Liver (tissue), 9 donors: ENCODE data around the gene MESP1. TPM values are rescaled to one million over a fixed set of nuclear protein-coding genes. Genes with fewer than 3 reads are reported as not detected.

ENCODE experiments used
- DNase-seq: peaks from one replicate; pipeline ENCODE4 v3.0.0-alpha.2; 2017; ENCODE audit warnings: low spot score
- H3K27ac ChIP-seq, 2 donors: one replicate each; pipeline ENCODE4 v1.7.0; 2013; ENCODE audit warnings: inconsistent platforms in 2 of 2, low read length in 2 of 2, control low read depth in 1 of 2, low read depth in 1 of 2, mild to moderate bottlenecking in 1 of 2
- H3K27me3 ChIP-seq, 4 donors: one replicate each; pipeline versions ENCODE4 v1.6.1 to v1.7.0; 2013; ENCODE audit warnings: low read length in 3 of 4, inconsistent platforms in 1 of 4, mild to moderate bottlenecking in 1 of 4, moderate library complexity in 1 of 4; ENCODE audit not compliant: control insufficient read depth in 4 of 4, insufficient read depth in 4 of 4
- H3K36me3 ChIP-seq, 4 donors: one replicate each; pipeline versions ENCODE4 v1.6.1 to v1.7.0; 2013; ENCODE audit warnings: low read length in 3 of 4, mild to moderate bottlenecking in 3 of 4, low read depth in 1 of 4, moderate library complexity in 1 of 4; ENCODE audit not compliant: control insufficient read depth in 4 of 4, insufficient read depth in 3 of 4
- H3K4me1 ChIP-seq, 4 donors: one replicate each; pipeline versions ENCODE4 v1.6.1 to v1.7.0; 2013; ENCODE audit warnings: low read length in 3 of 4, mild to moderate bottlenecking in 3 of 4, moderate library complexity in 1 of 4; ENCODE audit not compliant: control insufficient read depth in 4 of 4, insufficient read depth in 4 of 4
- H3K4me3 ChIP-seq, 3 donors: one replicate each; pipeline versions ENCODE4 v1.6.1 to v1.7.0; 2013; ENCODE audit warnings: low read length in 3 of 3, control low read depth in 1 of 3, low read depth in 1 of 3, mild to moderate bottlenecking in 1 of 3
- H3K9ac ChIP-seq, 2 donors: one replicate each; pipeline ENCODE4 v1.7.0; 2013; ENCODE audit warnings: low read length in 2 of 2, mild to moderate bottlenecking in 2 of 2, moderate library complexity in 2 of 2, control low read depth in 1 of 2, low read depth in 1 of 2
- H3K9me3 ChIP-seq, 4 donors: one replicate each; pipeline versions ENCODE4 v1.6.1 to v1.7.0; 2013; ENCODE audit warnings: low read length in 3 of 4; ENCODE audit not compliant: control insufficient read depth in 4 of 4
- ATF3 ChIP-seq: IDR thresholded peaks from 2 replicates; pipeline ENCODE4 v1.6.1; 2016; ENCODE audit warnings: antibody characterized with exemption
- CTCF ChIP-seq: fragments of 150-350 bp; IDR thresholded peaks from 2 replicates; pipeline ENCODE4 v1.5.1; 2017; ENCODE audit warnings: improper control_type of control experiment, low read depth, low read length; ENCODE audit not compliant: missing input control
- EGR1 ChIP-seq, 2 donors: IDR thresholded peaks; 2 replicates each; pipeline ENCODE4 v1.6.1; 2016 to 2018; ENCODE audit warnings: antibody characterized with exemption in 2 of 2, low read depth in 2 of 2
- FOXA1 ChIP-seq: IDR thresholded peaks from 2 replicates; pipeline ENCODE4 v1.6.1; 2016; ENCODE audit warnings: antibody characterized with exemption
- FOXA2 ChIP-seq: IDR thresholded peaks from 2 replicates; pipeline ENCODE4 v1.6.1; 2016; ENCODE audit warnings: antibody characterized with exemption
- GABPA ChIP-seq, 2 donors: IDR thresholded peaks in 1 of 2; conservative IDR thresholded peaks in 1 of 2; 2 replicates each; pipeline ENCODE4 v1.6.1; 2016; ENCODE audit warnings: antibody characterized with exemption in 2 of 2, mild to moderate bottlenecking in 1 of 2, moderate library complexity in 1 of 2
- HNF4A ChIP-seq, 2 donors: conservative IDR thresholded peaks; 2 replicates each; pipeline ENCODE4 v1.6.1; 2016; ENCODE audit warnings: antibody characterized with exemption in 2 of 2, mild to moderate bottlenecking in 2 of 2
- HNF4G ChIP-seq: IDR thresholded peaks from 2 replicates; pipeline ENCODE4 v1.6.1; 2016; ENCODE audit warnings: antibody characterized with exemption
- JUND ChIP-seq, 2 donors: IDR thresholded peaks; 2 replicates each; pipeline ENCODE4 v1.6.1; 2016; ENCODE audit warnings: antibody characterized with exemption in 2 of 2
- MAX ChIP-seq: IDR thresholded peaks from 2 replicates; pipeline ENCODE4 v1.6.1; 2016; ENCODE audit warnings: antibody characterized with exemption
- NR2F2 ChIP-seq: IDR thresholded peaks from 2 replicates; pipeline ENCODE4 v1.6.1; 2016; ENCODE audit warnings: antibody characterized with exemption
- RAD21 ChIP-seq, 2 donors: IDR thresholded peaks; 2 replicates each; pipeline ENCODE4 v1.6.1; 2016; ENCODE audit warnings: antibody characterized with exemption in 2 of 2, mild to moderate bottlenecking in 2 of 2
- REST ChIP-seq: IDR thresholded peaks from 2 replicates; pipeline ENCODE4 v1.6.1; 2016; ENCODE audit warnings: antibody characterized with exemption, mild to moderate bottlenecking
- RXRA ChIP-seq, 2 donors: IDR thresholded peaks; 2 replicates each; pipeline ENCODE4 v1.6.1; 2017 to 2018; ENCODE audit warnings: antibody characterized with exemption in 2 of 2, mild to moderate bottlenecking in 1 of 2
- SP1 ChIP-seq: IDR thresholded peaks from 2 replicates; pipeline ENCODE4 v1.6.1; 2018; ENCODE audit warnings: antibody characterized with exemption, mild to moderate bottlenecking
- TAF1 ChIP-seq: conservative IDR thresholded peaks from 2 replicates; pipeline ENCODE4 v1.6.1; 2016; ENCODE audit warnings: antibody characterized with exemption, mild to moderate bottlenecking
- YY1 ChIP-seq: IDR thresholded peaks from 2 replicates; pipeline ENCODE4 v1.6.1; 2016; ENCODE audit warnings: antibody characterized with exemption, mild to moderate bottlenecking
- ZBTB33 ChIP-seq: IDR thresholded peaks from 2 replicates; pipeline ENCODE4 v1.6.1; 2016; ENCODE audit warnings: antibody characterized with exemption
- WGBS: extraction: QIAGEN DNeasy Blood & Tissue Kit; methylation state at CpG from one replicate; pipeline ENCODE4 v1.1.7; 2013; 5-methylcytosine and 5-hydroxymethylcytosine counted together
- polyA plus RNA-seq, 2 donors: library from polyadenylated mRNA; stranded (reverse) in 1 of 2; unstranded in 1 of 2; fragments of 200-250 nt in 1 of 2; fragments of >200 nt in 1 of 2; fragmentation: Nextera tagmentation in 1 of 2; extraction: Ambion mirVana in 1 of 2; gene quantifications; one replicate each; pipeline versions ENCODE4 v1.2.1 to v1.2.3, GENCODE V29; 2013 to 2015
- total RNA-seq, 2 donors: library from RNA; depleted of rRNA; stranded (reverse); fragments of >200 nt; gene quantifications; one replicate each; pipeline ENCODE4 v1.2.3, GENCODE V29; 2014
- donor health status: healthy.
- donor health status: healthy.
- donor health status: healthy.
- donor health status: healthy.
- donor health status: healthy.

The MESP1 gene
- total and polyA plus RNA-seq, 4 donors, result 0.14 to 1.8 (median 0.84) TPM

- 54% methylated on average over 13 of the region's 13 CpGs for WGBS
- Histone ChIP-seq H3K27ac (no peak overlapping the region), H3K9me3 (no peaks in the 10 kb centered on the region), H3K36me3 (peaks cover 12 to 22% (median 13%) of the 10 kb centered on the region in 4 donors), H3K4me3 (no peak overlapping the region), H3K4me1 (peaks cover 5 to 33% (median 26%) of the 10 kb centered on the region in 4 donors), H3K9ac (no peak overlapping the region), H3K27me3 (no peaks in the 10 kb centered on the region)
- TF ChIP-seq NR2F2 (peak; percentile 49), TAF1 (no peak), FOXA1 (peak; percentile 62), SP1 (peak; percentile 75), JUND (IDR thresholded peaks at IDR 0.05) (peak in 1 of 2 donors; percentile 41), GABPA (IDR thresholded peaks at IDR 0.05 in 1 of 2, conservative IDR thresholded peaks at IDR 0.05 in 1 of 2) (peak in 1 of 2 donors; percentile 27), RAD21 (IDR thresholded peaks at IDR 0.05) (peak; percentile 36 to 41), FOXA2 (peak; percentile 75), HNF4G (peak; percentile 95), ATF3 (no peak), YY1 (peak; percentile 54), EGR1 (IDR thresholded peaks at IDR 0.05; ENCODE audit: low read depth in 2 of 2) (peak in 1 of 2 donors; percentile 29), RXRA (IDR thresholded peaks at IDR 0.05) (peak; percentile 67 to 80), ZBTB33 (peak; percentile 50), HNF4A (conservative IDR thresholded peaks at IDR 0.05) (peak; percentile 98 to 99), MAX (peak; percentile 78), CTCF (no peak), REST (peak; percentile 47)
- DNase-seq, result no peak
Observed at GRCh38 chr15:89785064-89785773, 34.2 kb upstream of the MESP1 start.
